Keratinocyte (primary cell): ENCODE measurements around the gene ATP5MC3.

ENCODE experiments used
- CTCF ChIP-seq, 3 experiments: IDR thresholded peaks in 1 of 3; conservative IDR thresholded peaks in 1 of 3; optimal IDR thresholded peaks in 1 of 3; 2 replicates in 2 of 3; 3 replicates in 1 of 3; pipeline versions ENCODE3 to v1.5.1; 2011; ENCODE audit warnings: low read length in 3 of 3, mild to moderate bottlenecking in 3 of 3, moderate library complexity in 2 of 3, control low read depth in 1 of 3, inconsistent platforms in 1 of 3; ENCODE audit not compliant: insufficient read depth in 2 of 3; ENCODE audit errors: extremely low read depth in 1 of 3
- EZH2 ChIP-seq: IDR thresholded peaks from one replicate; pipeline ENCODE4 v1.6.1; 2012; ENCODE audit warnings: inconsistent platforms, mild to moderate bottlenecking, low read length, moderate library complexity

- TF ChIP-seq CTCF (optimal IDR thresholded peaks at IDR 0.05 in 1 of 3, IDR thresholded peaks at IDR 0.05 in 1 of 3, conservative IDR thresholded peaks at IDR 0.05 in 1 of 3; ENCODE audit: extremely low read depth in 1 of 3, insufficient read depth in 2 of 3, low read length in 3 of 3) (no peak), EZH2 (no peak)
Measured at GRCh38 chr2:175206866-175207265, 25.4 kb upstream of the ATP5MC3 start.
